Osteocyte (in vitro differentiated cells): ENCODE measurements around the gene ANK2. TPM values are rescaled to one million over a fixed set of nuclear protein-coding genes. Genes with fewer than 3 reads are reported as not detected.

ENCODE experiments used
- DNase-seq: peaks from one replicate; pipeline ENCODE4 v3.0.0; 2021; ENCODE audit warnings: mixed read lengths; ENCODE audit not compliant: unreplicated experiment; ENCODE audit errors: extremely low spot score
- H3K27ac Mint-ChIP-seq: one replicate; pipeline ENCODE4 v1.8.0; 2021; ENCODE audit warnings: mild to moderate bottlenecking, mixed read lengths; ENCODE audit not compliant: unreplicated experiment
- H3K27me3 Mint-ChIP-seq: one replicate; pipeline ENCODE4 v1.8.0; 2021; ENCODE audit warnings: mixed read lengths; ENCODE audit not compliant: unreplicated experiment
- H3K36me3 Mint-ChIP-seq: one replicate; pipeline ENCODE4 v1.8.0; 2021; ENCODE audit warnings: mixed read lengths; ENCODE audit not compliant: unreplicated experiment
- H3K4me1 Mint-ChIP-seq: one replicate; pipeline ENCODE4 v1.8.0; 2021; ENCODE audit warnings: mixed read lengths; ENCODE audit not compliant: unreplicated experiment
- H3K4me3 Mint-ChIP-seq: one replicate; pipeline ENCODE4 v1.8.0; 2021; ENCODE audit warnings: mild to moderate bottlenecking, moderate library complexity, mixed read lengths; ENCODE audit not compliant: unreplicated experiment
- H3K9me3 Mint-ChIP-seq: one replicate; pipeline ENCODE4 v1.8.0; 2021; ENCODE audit warnings: mixed read lengths; ENCODE audit not compliant: unreplicated experiment
- CTCF ChIP-seq: fragments of 200-600 bp; sonication (generic); IDR thresholded peaks from 2 replicates; pipeline ENCODE4 v1.5.0; 2021; ENCODE audit warnings: antibody characterized with exemption, mild to moderate bottlenecking, moderate library complexity
- total RNA-seq: library from RNA; stranded (reverse); gene quantifications from 2 replicates; pipeline ENCODE4 v1.2.1, GENCODE V29; 2021

The ANK2 gene
- total RNA-seq, 1 donor from 2014 or later, result 17.2 TPM

DNA sequence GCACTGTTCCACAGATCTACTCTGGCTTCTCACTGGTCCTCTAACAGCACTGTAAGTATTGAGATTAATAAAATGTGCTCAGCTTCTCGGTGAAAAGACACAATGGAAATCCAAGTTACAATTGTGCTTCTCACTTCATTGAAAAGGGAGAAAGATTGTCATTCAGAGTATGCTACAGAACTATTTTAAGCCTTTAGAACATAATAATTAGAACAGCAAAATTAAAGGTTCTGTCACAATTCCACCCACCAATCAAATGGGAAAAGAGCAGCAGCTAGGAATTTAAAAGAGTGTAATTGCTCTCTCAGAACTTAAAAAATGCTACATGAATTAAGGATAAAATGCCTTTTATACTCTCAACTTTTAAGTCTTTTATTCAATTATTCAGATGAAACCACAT is 329.4 kb downstream of the ANK2 start:
- H3K27me3 Mint-ChIP-seq, result no peaks in the 10 kb centered on the region

GRCh38 chr4:113382704-113383103 is 333.3 kb downstream of the ANK2 start:
- no peaks in the 10 kb centered on the region for H3K36me3 Mint-ChIP-seq

More for the DNA sequence above, 329.4 kb downstream of the ANK2 start:
- no peak for DNase-seq
- TF ChIP-seq CTCF, result no peak
- Mint-ChIP-seq H3K4me3 (no peak overlapping the region), H3K4me1 (peaks cover 14% of the 10 kb centered on the region), H3K36me3 (no peaks in the 10 kb centered on the region), H3K9me3 (no peaks in the 10 kb centered on the region), H3K27ac (no peak overlapping the region)

GRCh38 chr4:113383111-113383785 is 333.8 kb downstream of the ANK2 start:
- Mint-ChIP-seq H3K9me3 (no peaks in the 10 kb centered on the region), H3K27ac (no peak overlapping the region), H3K27me3 (no peaks in the 10 kb centered on the region), H3K4me1 (peaks cover 22% of the 10 kb centered on the region), H3K36me3 (no peaks in the 10 kb centered on the region), H3K4me3 (no peak overlapping the region)
- no peak for DNase-seq
- TF ChIP-seq CTCF, result no peak

More at GRCh38 chr4:113382704-113383103, 333.3 kb downstream of the ANK2 start:
- Mint-ChIP-seq H3K4me3 (no peak overlapping the region), H3K9me3 (no peaks in the 10 kb centered on the region), H3K4me1 (peaks cover 22% of the 10 kb centered on the region), H3K27me3 (no peaks in the 10 kb centered on the region), H3K27ac (no peak overlapping the region)
- DNase-seq, result no peak
- no peak for TF ChIP-seq CTCF

DNA sequence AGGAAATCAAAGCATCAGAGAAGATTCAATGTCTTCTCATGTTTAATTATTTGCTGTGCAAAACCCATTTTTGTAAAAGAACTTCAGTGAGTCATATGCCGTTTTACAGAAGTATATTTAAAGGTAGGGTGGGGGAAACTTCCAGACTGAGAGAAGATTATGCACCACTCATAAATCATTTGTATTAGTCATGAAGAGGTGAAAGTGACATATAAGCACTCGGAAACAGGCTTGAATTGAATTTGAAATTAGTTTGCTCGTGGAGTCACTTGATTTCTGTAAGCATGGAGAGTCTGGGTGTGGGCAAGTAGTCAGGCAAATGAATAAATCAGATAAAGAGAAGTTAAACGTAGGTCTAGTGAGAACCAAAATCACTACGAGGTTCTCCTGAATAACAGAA is 335.1 kb downstream of the ANK2 start:
- H3K4me1 Mint-ChIP-seq, result peaks cover 22% of the 10 kb centered on the region
- no peak for TF ChIP-seq CTCF
- H3K9me3 Mint-ChIP-seq, result peaks cover 8% of the 10 kb centered on the region
- no peak overlapping the region for H3K4me3 Mint-ChIP-seq
- no peaks in the 10 kb centered on the region for H3K27me3 Mint-ChIP-seq
- H3K36me3 Mint-ChIP-seq, result no peaks in the 10 kb centered on the region
- no peak overlapping the region for H3K27ac Mint-ChIP-seq
- no peak for DNase-seq

GRCh38 chr4:113385281-113385899 is 335.9 kb downstream of the ANK2 start:
- H3K27ac Mint-ChIP-seq, result no peak overlapping the region
- peaks cover 8% of the 10 kb centered on the region for H3K9me3 Mint-ChIP-seq
- no peaks in the 10 kb centered on the region for H3K36me3 Mint-ChIP-seq
- H3K27me3 Mint-ChIP-seq, result no peaks in the 10 kb centered on the region
- H3K4me3 Mint-ChIP-seq, result no peak overlapping the region
- no peak for DNase-seq
- TF ChIP-seq CTCF, result no peak
- peaks cover 22% of the 10 kb centered on the region for H3K4me1 Mint-ChIP-seq
